HG03469 (cell line): ENCODE results near the gene TSPAN2.

Experiments used
- ATAC-seq: cut with Tn5 transposase; IDR thresholded peaks from one replicate; pipeline ENCODE4 v1.9.1; 2021; ENCODE audit warnings: mild to moderate bottlenecking, moderate library complexity, moderate number of reproducible peaks; ENCODE audit not compliant: unreplicated experiment

The TSPAN2 gene

DNA sequence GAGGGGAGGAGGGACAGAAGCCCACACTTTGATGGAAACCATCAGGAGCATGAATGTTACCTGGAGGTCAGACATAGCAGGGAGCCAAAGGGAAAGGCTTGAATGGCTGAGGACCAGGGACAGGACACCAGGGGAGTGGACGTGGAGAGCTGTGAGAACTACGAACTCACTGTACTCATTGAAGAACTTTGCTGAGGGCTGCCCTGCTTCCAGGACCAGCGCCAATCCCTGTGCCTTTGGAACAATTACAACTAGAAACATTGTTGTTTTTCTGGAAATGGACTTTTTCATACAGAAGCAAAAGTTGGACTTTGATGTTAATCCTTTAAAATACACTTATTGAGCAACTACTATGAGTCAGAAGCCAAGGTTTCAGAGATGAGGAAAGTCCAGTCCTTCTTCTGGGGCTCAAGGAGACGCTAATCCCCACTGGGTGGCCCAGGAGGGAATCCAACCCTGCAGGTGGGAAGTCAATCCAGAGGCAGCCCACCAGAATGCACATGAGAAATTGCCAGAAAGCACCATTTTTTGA, 12.9 kb downstream of the TSPAN2 start:
- ATAC-seq = no peak

DNA sequence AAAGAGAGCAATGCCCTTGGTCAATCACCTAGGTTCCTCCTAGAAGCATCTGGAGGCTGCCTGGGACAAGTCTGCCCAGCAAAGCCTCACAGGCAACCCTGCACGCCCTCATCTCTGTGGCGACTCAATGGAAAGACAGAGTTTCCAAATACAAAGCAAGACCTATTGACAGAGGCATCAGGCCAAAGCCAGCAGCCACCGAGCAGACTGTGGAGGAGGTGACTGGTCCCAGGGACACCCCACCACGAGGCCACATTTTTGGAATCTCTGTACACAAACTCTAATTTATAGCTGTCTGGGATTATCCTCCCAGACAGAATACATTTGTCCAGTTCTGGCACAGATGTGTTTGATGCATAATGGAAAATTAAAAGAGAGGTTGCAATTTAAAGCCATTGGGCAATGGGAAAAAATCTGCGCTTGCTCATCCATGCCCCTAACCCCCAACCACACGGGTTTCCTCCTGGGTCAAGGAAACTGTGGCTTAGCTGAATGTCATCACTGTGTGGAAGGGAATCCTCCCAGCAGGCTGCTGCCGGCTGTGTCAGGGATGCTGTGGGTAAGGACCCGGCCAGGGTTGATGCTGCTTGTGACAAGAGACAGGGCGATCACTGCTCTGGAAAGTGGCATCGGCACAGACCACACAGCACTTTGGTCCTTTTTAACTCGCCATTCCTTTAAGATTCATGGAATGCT, 14.3 kb downstream of the TSPAN2 start:
- ATAC-seq = no peak

DNA sequence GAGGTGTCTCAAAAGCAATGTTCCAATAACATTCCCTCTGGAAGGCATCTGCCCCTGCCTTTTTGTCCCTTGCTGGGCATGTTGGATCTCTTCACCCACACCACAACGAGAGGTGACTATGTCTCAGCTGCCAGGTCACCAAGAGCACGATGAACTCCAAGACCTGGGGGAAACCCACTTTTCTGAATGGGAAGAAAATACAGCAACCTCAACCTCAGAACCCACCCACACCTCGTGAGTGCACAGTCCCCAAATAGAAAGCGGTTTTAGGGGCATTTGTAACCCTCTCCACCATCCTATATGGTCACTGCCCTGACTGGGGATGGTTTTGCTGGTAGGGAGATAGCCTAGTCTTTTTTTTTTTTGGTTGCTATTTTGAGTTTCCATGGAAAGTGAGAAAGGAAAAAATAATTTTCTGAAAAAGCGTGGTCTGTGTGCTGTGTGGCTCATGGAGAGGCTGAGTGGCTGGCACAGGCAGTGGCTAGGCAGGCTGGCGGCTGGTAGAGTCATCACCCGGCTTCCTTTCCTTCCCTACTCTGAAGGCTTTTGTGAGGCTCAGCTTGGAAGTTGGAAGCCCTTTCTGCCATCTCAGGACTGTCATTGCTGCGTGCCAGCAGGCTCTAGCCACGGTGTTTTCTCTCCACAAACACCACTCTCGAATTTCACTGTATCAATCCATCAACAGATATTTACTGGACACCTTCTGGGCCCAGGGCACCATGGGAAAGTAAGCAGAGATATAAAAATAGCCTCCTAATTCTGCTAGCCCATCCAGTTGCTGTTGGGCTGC, 15.8 kb downstream of the TSPAN2 start:
- no peak for ATAC-seq

DNA sequence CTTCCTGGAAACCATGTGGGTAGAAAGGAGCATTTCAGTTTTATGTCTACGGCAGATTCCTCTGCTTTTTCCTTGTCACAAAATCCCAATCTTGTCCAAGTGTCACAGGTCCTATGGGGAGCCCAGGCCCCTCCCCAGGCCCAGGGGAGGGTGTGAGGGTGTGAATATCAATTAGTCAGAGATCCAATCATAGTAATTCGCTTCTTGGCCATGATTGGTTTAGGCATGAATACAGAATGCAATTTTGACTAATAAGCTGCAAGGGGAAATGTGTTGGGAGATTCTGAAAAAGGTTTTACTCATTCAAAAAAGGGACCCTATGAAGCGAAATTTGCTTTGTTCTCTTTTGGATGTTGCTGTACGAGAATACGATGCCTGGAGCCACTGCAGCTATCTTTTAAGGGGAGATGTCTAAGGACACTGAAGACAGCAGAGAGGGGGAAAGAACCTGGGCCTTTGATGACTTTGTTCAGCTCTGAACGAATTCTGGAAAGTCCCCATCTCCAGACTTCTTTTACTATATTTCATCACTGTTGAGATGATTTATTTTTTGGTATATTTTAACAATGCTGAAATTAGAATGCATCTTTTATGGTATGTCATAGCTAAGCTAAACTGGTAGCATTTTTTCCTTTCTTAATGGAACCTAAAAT, 18.2 kb downstream of the TSPAN2 start:
- no peak for ATAC-seq

DNA sequence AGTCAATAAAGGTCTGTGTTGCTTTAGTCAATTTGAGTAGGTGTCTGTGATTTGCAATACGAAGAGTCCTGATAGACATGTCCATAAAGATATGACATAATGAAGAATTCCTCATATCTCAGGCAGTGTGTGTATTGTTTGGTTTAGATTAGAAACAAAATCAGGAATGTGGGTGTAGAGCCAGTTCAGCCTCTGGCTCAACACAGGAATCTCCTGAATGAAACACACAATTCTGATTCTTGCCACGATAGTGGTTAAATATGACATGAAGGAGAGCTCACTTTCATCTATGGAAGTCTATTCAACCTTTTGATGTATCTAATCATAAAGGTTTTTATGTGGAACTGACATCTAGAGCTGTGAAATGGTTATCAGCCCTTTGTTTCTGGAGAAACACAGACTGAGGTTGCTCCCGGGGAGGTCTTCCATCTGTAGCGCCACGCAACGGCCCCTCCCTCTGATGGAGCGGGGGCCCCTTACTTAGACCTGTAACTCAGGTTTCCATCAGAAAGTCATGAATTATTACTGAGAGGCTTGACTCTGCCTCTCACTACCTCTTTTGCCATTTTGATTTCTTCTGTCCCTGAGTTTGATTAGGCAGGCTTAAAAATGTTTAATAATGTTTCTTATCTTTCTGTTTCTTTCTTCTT, 19.5 kb downstream of the TSPAN2 start:
- no peak for ATAC-seq

DNA sequence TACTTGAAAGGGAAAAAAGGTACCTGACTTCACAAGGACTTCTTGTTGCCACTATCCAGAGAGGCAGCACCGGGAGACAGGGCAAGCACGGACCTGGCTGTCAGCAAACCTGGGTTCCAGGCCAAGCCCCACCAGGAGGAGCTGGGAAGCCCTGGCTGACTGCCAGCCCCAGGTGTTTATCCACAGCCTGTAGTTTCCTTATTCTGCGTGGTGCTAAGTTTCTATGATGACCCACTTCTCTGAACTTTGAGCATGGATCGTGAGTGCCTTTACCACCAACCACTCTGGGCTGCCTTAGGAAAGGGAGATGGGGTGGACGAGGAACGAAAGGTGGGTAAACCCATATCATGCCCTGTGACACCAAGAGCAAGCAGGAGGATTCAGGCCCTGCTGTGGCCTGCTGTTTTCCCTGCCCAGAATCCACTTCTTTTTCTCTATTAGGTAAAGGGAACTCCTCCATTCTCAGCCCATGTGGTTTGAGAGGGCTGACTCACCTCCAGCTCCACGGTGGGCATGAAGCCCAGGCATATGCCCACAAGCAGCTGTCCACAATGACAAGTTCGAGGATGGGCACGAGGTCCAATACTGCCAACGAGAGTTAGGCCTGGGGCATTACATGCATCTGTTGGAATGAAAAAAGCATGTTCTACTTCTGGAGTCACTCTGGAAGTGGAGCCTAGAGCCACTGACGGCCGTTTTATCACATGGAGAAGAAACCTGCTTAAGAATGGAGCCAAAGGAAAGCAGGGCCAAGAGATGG, 20.3 kb downstream of the TSPAN2 start:
- no peak for ATAC-seq

DNA sequence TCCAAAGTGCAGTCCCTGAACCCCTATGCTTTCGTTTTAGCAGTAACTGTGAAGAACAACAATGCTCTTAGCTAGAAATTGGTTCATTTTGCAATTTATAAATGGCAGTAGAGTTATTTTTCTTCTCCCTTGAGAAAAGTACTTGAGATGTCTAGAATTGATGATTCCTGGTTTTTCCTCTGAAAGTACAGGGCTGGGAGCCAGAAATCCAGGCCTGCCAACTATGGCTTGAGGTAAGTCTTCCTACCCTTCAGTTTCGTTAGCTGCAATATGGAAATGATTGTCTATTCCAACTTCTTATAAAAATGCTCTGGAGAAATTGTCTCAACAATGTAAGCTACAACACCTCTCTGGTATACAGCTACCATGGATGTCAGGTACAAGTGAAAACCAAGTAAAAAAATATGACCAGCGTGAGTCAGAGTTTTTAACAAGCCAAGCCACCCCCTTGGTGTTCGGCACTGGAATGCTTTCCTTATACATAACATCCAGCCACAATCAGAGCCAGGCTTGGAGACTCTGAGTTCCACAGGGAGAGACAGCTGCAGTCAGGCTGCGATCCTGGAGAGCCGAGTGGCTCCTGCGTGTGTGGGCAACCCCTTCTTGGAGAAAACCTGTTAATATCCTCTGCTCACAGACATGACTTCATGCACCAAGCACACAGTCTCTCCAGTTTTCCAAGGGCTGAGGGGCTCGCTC, 22.0 kb downstream of the TSPAN2 start:
- ATAC-seq = no peak

DNA sequence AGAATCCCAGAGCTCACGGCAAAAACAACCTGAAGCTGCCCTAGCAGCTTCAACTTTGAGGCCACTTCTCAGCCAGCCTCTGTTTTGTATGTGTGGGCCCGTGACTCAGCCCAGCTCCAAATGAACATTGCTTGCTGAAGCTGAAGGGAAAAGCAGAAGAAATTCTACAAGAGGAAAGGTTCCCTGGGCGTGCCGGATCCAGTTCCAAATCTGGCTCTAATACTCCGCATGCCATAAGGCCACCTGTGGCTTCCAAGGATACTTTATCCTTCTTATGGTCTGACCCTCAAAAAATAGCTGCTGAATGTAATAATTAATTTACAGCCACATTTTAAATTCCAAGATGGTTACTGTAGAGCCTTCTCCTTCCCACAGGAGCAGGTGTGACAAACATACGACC, 24.3 kb downstream of the TSPAN2 start:
- no peak for ATAC-seq

DNA sequence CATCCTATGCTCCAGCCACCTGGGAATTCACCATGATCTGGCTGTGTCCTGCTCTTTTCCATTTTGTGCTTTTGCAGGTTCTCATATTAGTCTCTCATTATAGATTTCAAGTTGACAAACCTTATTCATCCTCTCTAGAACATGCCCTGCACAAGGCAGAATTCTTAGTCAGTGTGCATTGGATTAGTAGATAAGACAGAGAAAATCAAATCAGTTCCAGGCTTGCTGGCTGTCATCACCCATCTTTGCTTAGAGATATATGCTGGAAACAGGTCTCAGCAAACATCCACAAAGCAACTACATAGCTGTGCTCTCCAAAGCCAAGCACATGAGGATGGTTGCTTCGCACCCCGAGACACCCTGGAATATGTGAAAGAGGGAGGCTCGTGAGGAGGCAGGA, 24.8 kb downstream of the TSPAN2 start:
- ATAC-seq = no peak

DNA sequence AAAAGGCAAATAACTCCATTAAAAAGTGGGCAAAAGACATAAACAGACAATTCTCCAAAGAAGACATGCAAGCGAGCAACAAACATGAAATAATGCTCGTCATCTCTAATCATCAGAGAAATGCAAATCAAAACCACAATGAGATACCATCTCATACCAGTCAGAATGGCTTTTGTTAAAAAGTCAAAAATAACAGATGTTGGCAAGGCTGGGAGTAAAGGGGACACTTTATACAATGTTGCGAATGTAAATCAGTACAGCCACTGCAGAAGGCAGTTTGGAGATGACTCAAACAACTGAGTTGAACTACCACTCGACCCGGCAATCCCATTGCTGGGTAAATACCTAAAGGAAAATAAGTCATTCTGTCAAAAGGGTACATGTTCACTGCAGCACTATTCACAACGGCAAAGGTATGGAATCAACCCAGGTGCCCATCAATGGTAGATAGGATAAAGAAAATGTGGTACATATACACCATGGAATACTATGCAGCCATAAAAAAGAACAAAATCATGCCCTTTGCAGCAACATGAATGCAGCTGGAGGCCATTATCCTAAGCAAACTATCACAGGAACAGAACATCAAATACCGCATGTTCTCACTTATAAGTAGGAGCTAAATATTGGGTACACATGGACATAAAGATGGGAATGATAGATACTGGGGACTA, 25.9 kb downstream of the TSPAN2 start:
- ATAC-seq = no peak

DNA sequence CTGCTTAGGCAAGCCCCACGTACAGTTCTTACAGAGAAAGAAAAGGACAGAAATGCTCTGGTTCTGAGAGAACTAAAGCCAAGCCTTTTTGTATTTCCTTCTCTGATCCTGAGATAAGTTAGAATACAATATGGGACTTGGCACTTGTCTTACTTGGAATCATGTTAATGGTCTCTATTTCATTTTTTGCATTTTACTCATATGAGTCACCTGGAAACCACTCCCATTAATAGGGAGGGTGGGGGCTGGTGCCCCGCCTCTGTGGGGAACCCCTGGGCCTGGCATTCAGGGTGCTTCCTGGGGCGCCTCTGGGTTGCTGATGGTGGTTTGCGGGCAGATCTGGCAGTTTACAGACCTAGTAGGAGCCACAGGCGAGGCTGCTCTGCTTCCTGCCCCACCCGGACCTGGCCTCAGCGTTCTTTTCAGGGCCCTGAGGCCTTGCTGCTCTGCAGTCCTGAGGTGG, 26.7 kb downstream of the TSPAN2 start:
- peak; percentile 69 for ATAC-seq

DNA sequence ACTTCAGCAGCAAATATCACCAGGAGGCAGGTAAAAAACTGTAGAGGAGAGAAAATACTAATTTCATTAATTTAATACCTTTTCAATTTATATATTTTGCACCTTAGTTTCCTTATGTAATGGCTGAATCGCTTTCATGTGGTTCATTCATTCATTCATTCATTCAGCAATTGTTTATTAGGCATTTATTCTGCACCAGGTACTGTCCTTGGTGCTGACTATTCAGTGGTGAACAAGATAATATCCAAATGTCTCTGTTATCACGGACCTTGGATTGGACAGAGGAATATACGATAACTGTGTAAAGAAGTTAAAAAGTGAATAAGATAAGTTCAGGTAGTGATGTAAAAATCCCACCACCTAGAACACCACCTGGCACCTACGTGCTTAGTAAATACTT, 28.8 kb downstream of the TSPAN2 start:
- no peak for ATAC-seq

DNA sequence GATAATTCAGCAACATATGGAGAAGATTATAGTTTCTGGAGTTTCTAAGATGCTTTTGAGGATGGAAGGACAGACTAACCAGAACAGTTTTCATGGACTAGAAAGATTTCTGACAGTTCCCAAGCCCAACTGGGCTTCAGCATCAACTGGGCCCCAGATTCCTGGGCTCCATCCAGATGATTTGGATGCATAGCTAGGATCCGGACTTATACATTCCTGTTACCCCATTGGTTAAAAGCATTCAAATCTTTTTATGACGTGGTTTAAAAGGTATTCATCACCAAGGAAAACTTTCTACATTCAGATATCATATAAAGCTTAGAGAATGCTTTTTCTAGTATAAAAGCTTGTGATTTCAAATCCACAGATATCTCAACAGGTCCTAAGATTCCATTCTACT, 30.0 kb downstream of the TSPAN2 start:
- no peak for ATAC-seq

DNA sequence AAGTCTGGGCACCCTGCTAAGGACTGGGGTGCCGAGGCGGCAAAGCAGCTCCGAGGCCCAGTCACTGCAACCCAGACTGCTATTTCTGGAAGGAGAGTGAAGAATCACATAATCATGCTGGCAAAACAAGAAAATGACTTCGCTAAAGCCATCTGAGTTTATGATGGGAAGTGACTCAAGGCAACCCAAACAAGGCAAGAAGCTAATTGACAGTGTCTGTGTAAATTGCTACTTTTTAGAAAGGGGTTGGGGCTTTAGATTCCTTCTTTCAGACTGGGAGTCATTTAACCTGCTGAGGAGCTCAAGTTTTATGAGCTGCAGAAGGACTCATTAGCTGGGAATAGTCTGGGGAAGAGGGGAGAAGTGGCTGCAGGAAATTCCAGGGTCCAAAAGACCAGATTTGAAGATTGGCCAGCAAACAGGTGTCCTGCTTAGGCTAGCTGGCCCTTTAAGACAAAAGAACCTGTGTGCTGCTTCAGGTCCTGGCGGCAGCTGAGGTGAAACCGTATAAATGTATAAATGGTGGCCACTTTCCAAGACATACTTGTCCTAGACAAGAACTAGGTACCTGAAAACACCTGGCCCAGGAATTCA, 31.5 kb downstream of the TSPAN2 start:
- ATAC-seq = no peak

DNA sequence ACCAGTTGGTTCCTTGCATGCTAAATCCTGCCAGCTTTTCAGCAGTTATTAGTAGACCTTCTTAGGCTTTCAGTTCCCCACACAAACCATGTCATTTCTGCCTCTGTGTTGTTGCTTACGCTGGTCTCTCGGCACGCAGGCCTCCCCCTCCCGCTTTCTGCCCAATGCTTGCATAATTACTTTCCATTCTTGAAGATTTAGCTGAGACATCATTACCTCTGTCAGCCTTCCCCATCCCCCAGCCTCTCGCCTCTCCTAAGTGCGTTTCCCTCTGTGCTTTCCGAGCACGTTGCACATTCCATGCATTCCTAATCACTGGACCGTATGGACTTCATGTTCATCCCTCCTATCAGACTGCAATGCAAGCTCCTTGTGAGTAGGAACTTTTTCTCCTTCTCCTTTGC, 32.9 kb downstream of the TSPAN2 start:
- ATAC-seq = no peak

DNA sequence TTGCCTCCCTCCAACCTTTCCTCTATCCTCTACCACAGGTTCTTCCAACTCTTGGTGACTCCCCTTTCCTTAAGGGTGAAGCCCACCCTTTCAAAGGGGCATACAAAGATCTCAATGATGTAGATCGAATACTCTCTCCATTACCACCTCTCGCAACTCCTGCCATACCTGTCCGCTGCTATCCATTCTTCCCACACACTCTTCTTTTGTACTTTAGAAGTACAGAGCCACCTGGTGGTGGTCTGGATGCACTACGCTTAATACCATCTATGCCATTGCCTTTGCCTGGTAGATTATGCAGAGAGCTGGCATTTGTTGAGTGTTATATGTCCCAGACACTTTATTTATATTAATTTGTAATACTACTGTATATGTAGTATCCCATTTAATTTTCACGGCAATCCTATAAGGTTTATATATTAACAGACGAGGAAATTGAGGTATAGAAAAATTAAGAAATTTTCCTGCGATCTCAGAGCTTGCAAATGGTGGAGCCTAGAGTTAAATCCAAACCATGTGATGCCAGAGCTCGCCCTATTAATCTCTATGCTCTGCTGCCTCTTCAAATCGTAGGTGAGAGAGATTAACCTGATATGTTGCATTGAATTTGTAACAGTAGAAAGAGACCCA, 36.7 kb downstream of the TSPAN2 start:
- ATAC-seq = peak; percentile 91

DNA sequence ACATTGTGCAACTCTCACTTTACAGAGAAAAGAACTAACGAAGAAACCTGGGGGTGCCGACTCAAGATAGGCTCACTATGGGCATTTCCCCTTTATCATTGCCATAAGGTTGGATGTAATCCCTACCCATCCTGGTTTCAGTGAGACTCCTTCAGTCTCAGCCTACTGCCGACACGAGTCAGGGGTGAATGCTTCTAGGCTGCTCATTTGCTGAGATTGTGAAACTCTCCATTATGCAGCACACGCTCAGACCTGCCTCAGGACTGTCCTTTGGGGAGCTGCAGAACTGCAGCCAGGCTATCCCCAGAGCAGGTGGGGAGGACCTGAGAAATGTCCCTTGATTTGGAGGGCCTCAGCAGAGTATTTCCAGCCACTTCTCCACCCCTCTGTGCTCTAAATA, 37.5 kb downstream of the TSPAN2 start:
- no peak for ATAC-seq

DNA sequence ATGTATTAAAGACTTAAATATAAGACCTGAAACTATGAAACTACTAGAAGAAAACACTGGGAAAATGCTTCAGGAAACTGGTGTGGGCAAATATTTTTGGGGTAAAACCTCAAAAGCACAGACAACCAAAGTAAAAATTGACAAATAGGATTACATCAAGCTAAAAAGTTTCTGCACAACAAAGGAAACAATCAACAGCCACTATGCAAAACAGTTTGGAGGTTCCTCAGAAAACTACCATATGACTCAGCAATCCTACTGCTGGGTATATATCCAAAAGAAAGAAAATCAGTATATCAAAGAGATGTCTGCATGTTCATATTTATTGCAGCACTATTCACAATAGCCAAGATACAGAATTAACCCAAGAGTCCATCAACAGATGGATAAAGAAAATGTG, 42.6 kb downstream of the TSPAN2 start:
- ATAC-seq = no peak
